Spleen (tissue), 11 donors: ENCODE measurements around the gene RAB10. TPM values are rescaled to one million over a fixed set of nuclear protein-coding genes. Genes with fewer than 3 reads are reported as not detected.

ENCODE experiments used
- DNase-seq: peaks from one replicate; pipeline ENCODE4 v3.0.0-alpha.2; 2020
- H3K27ac ChIP-seq, 8 donors: fragments of 200-600 bp; sonication (generic) in 7 of 8; 1 replicate in 4 of 8; 2 replicates in 4 of 8; pipeline versions ENCODE4 v1.5.0 to v1.8.0; 2016 to 2021; ENCODE audit warnings: inconsistent platforms in 4 of 8, mild to moderate bottlenecking in 4 of 8, moderate library complexity in 1 of 8
- H3K27me3 ChIP-seq, 7 donors: fragments of 200-600 bp; sonication (generic) in 6 of 7; replicated peaks in 1 of 7; 1 replicate in 4 of 7; 2 replicates in 3 of 7; pipeline versions ENCODE4 v1.5.0 to v1.8.0; 2016 to 2021; ENCODE audit warnings: inconsistent platforms in 3 of 7, mild to moderate bottlenecking in 1 of 7
- H3K36me3 ChIP-seq, 6 donors: fragments of 200-600 bp; sonication (generic) in 5 of 6; 1 replicate in 4 of 6; 2 replicates in 2 of 6; pipeline versions ENCODE4 v1.5.0 to v1.8.0; 2016 to 2021; ENCODE audit warnings: inconsistent platforms in 2 of 6
- H3K4me1 ChIP-seq, 6 donors: fragments of 200-600 bp; sonication (generic) in 5 of 6; 1 replicate in 3 of 6; 2 replicates in 3 of 6; pipeline versions ENCODE4 v1.5.0 to v1.8.0; 2016 to 2021; ENCODE audit warnings: inconsistent platforms in 3 of 6
- H3K4me3 ChIP-seq, 8 donors: fragments of 200-600 bp; sonication (generic) in 7 of 8; 1 replicate in 4 of 8; 2 replicates in 4 of 8; pipeline versions ENCODE4 v1.5.0 to v1.8.0; 2016 to 2021; ENCODE audit warnings: inconsistent platforms in 4 of 8, mild to moderate bottlenecking in 4 of 8, moderate library complexity in 2 of 8
- H3K9me3 ChIP-seq, 8 donors: fragments of 200-600 bp; sonication (generic) in 7 of 8; 1 replicate in 4 of 8; 2 replicates in 4 of 8; pipeline versions ENCODE4 v1.5.0 to v1.8.0; 2016 to 2021; ENCODE audit warnings: inconsistent platforms in 4 of 8
- CTCF ChIP-seq, 11 experiments: fragments of 200-600 bp in 7 of 11; fragments of 450-650 bp in 4 of 11; sonication (generic) in 4 of 11; IDR thresholded peaks in 8 of 11; conservative IDR thresholded peaks in 3 of 11; 1 replicate in 7 of 11; 2 replicates in 4 of 11; pipeline versions ENCODE4 v1.4.0 to v1.8.0; 2016 to 2021; ENCODE audit warnings: antibody characterized with exemption in 11 of 11, inconsistent platforms in 4 of 11, mild to moderate bottlenecking in 1 of 11
- POLR2A ChIP-seq, 3 donors: fragments of 450-650 bp; IDR thresholded peaks; one replicate each; pipeline ENCODE4 v1.5.1; 2017; ENCODE audit warnings: antibody characterized with exemption in 3 of 3, mild to moderate bottlenecking in 1 of 3
- POLR2AphosphoS5 ChIP-seq, 3 donors: sonication (generic); formaldehyde crosslinking; IDR thresholded peaks; one replicate each; pipeline ENCODE4 v1.5.1; 2017; ENCODE audit warnings: antibody characterized with exemption in 3 of 3
- WGBS, 5 donors: extraction: QIAGEN DNeasy Blood & Tissue Kit in 3 of 5; methylation state at CpG; one replicate each; pipeline versions ENCODE4 v1.1.5 to v1.1.7; 2013 to 2018; 5-methylcytosine and 5-hydroxymethylcytosine counted together
- intact Hi-C: fragments of 100-400 bp; cut with DNase I; formaldehyde crosslinking; loops from one replicate; pipeline ENCODE4 v1.15.0; 2023; ENCODE audit warnings: low total_unique reads
- polyA plus RNA-seq, 3 donors: library from polyadenylated mRNA; stranded (reverse); fragments of 200-250 nt; gene quantifications; one replicate each; pipeline ENCODE4 v1.2.1, GENCODE V29; 2013
- total RNA-seq, 7 donors: library from RNA; depleted of rRNA in 3 of 7; stranded (reverse); fragments of >200 nt in 3 of 7; fragmentation: NEBNext Ultra II Directional in 4 of 7; extraction: Animal tissue kit (Norgen Biotek cat#: 25700) in 4 of 7; gene quantifications; one replicate each; pipeline versions ENCODE4 v1.1.0 to v1.2.1, GENCODE V29; 2016 to 2021
- donor health status: healthy with polysubstance abuse.
- donor health status: DM: no; HTN: no; CAD: no; lungs with moderate emphysema.
- donor health status: DM: no; HTN: no; CAD: no.
- donor health status: Bipolar disorder and iron deficiency.
- donor health status: healthy.
- donor health status: DM: no; HTN: no; CAD: no.
- donor health status: DM: yes; HTN: yes; CAD: no.

The RAB10 gene
- total and polyA plus RNA-seq, 10 donors = 24.4 to 135 (median 106) TPM

GRCh38 chr2:26054598-26055348 is 20.9 kb downstream of the RAB10 start:
- intact Hi-C loops = no loop called here
- TF ChIP-seq CTCF (IDR thresholded peaks at IDR 0.05 in 8 of 11, conservative IDR thresholded peaks at IDR 0.05 in 3 of 11) = no peak
- TF ChIP-seq POLR2AphosphoS5 (IDR thresholded peaks at IDR 0.05) = no peak
- TF ChIP-seq POLR2A (IDR thresholded peaks at IDR 0.05) = no peak
- Histone ChIP-seq H3K4me1 (peaks cover 7 to 96% (median 50%) of the 10 kb centered on the region in 6 donors), H3K27ac (no peak overlapping the region), H3K27me3 (no peaks in the 10 kb centered on the region), H3K9me3 (no peaks in the 10 kb centered on the region), H3K36me3 (peaks cover 0 to 28% (median 0%) of the 10 kb centered on the region in 6 donors), H3K4me3 (no peak overlapping the region)
- no peak for DNase-seq
- WGBS, 5 donors = 85 to 92% (median 89%) methylated on average over 4 of the region's 4 CpGs

GRCh38 chr2:26058390-26058789 is 24.5 kb downstream of the RAB10 start:
- DNase-seq = no peak

GRCh38 chr2:26059542-26059941 is 25.7 kb downstream of the RAB10 start:
- no peak for DNase-seq
- peaks cover 3 to 96% (median 24%) of the 10 kb centered on the region in 6 donors for H3K4me1 ChIP-seq
- H3K27me3 ChIP-seq = no peaks in the 10 kb centered on the region
- no peak overlapping the region for H3K4me3 ChIP-seq
- H3K36me3 ChIP-seq = peaks cover 0 to 57% (median 7%) of the 10 kb centered on the region in 6 donors
- intact Hi-C loops = no loop called here
- H3K27ac ChIP-seq = no peak overlapping the region
- no peak for TF ChIP-seq CTCF (IDR thresholded peaks at IDR 0.05 in 8 of 11, conservative IDR thresholded peaks at IDR 0.05 in 3 of 11)
- no peaks in the 10 kb centered on the region for H3K9me3 ChIP-seq
- WGBS, 5 donors = 54 to 72% (median 64%) methylated on average over 3 of the region's 3 CpGs

More at GRCh38 chr2:26058390-26058789, 24.5 kb downstream of the RAB10 start:
- Histone ChIP-seq H3K27me3 (no peaks in the 10 kb centered on the region), H3K27ac (no peak overlapping the region), H3K4me1 (peaks cover 3 to 94% (median 28%) of the 10 kb centered on the region in 6 donors), H3K36me3 (peaks cover 0 to 45% (median 5%) of the 10 kb centered on the region in 6 donors), H3K9me3 (no peaks in the 10 kb centered on the region), H3K4me3 (no peak overlapping the region)
- 86 to 95% (median 90%) methylated on average over 4 of the region's 4 CpGs for WGBS, 5 donors
- TF ChIP-seq CTCF (IDR thresholded peaks at IDR 0.05 in 8 of 11, conservative IDR thresholded peaks at IDR 0.05 in 3 of 11) (no peak), POLR2AphosphoS5 (IDR thresholded peaks at IDR 0.05) (no peak), POLR2A (IDR thresholded peaks at IDR 0.05) (no peak)
- intact Hi-C loops = no loop called here

- intact Hi-C loops = no loop called here
- 77 to 84% (median 80%) methylated on average over 7 of the region's 7 CpGs for WGBS, 5 donors
- Histone ChIP-seq H3K27ac (no peak overlapping the region), H3K9me3 (no peaks in the 10 kb centered on the region), H3K4me3 (no peak overlapping the region), H3K4me1 (peaks cover 3 to 96% (median 20%) of the 10 kb centered on the region in 6 donors), H3K36me3 (peaks cover 0 to 58% (median 7%) of the 10 kb centered on the region in 6 donors), H3K27me3 (no peaks in the 10 kb centered on the region)
- DNase-seq = no peak
- TF ChIP-seq POLR2AphosphoS5 (IDR thresholded peaks at IDR 0.05) = no peak
- TF ChIP-seq POLR2A (IDR thresholded peaks at IDR 0.05) = no peak
- no peak for TF ChIP-seq CTCF (IDR thresholded peaks at IDR 0.05 in 8 of 11, conservative IDR thresholded peaks at IDR 0.05 in 3 of 11)
These were observed 27.7 kb downstream of the RAB10 start for GRCh38 chr2:26061539-26061938.
